Measurements from ENCODE around the gene OGA. TPM values are rescaled to one million over a fixed set of nuclear protein-coding genes. Genes with fewer than 3 reads are reported as not detected.

OGA gene
- total and polyA plus RNA-seq, 2 donors (not counting 3 experiments of a cell fraction or from before 2014, with no cell fraction given), result 30.8 to 118 TPM

- Histone ChIP-seq H3K36me3 (ENCODE audit: control insufficient read depth in 2 of 2, extremely low read depth in 1 of 2, insufficient read depth in 2 of 2, low read length in 2 of 2) (peaks cover 35 to 45% of the 10 kb centered on the region in 2 experiments), H3K79me2 (ENCODE audit: control insufficient read depth, insufficient read depth, low read length) (peaks cover 40% of the 10 kb centered on the region), H3K4me3 (replicated peaks in 1 of 3; ENCODE audit: insufficient read depth in 1 of 3, low read depth in 1 of 3, low read length in 3 of 3) (no peak overlapping the region), H3K9ac (replicated peaks; ENCODE audit: extremely low read depth, insufficient read depth, low read length) (no peak overlapping the region), H2AFZ (ENCODE audit: low read depth, low read length) (no peak overlapping the region), H3K9me1 (replicated peaks; ENCODE audit: control insufficient read depth, extremely low read depth, insufficient read depth, low read length) (no peaks in the 10 kb centered on the region), H4K20me1 (replicated peaks; ENCODE audit: control insufficient read depth, extremely low read depth, insufficient read depth, low read length) (peaks cover 9% of the 10 kb centered on the region), H3K27ac (ENCODE audit: insufficient read depth, low read depth, low read length) (no peak overlapping the region), H3K4me1 (ENCODE audit: control insufficient read depth, extremely low read depth, insufficient read depth, low read length) (no peaks in the 10 kb centered on the region), H3K4me2 (ENCODE audit: insufficient read depth, low read length) (no peak overlapping the region), H3K9me3 (replicated peaks; ENCODE audit: control insufficient read depth, insufficient read depth, low read length) (no peaks in the 10 kb centered on the region), H3K27me3 (ENCODE audit: control insufficient read depth in 2 of 2, insufficient read depth in 2 of 2, low read length in 2 of 2) (no peaks in the 10 kb centered on the region)
- dilution Hi-C loops (cut with MboI; ENCODE audit: extremely low pct_ligation_motif_present, low sequenced_read_pairs) (no loop called here), intact Hi-C loops (cut with micrococcal nuclease) (no loop called here)
- CTCF ChIA-PET, result interaction anchor here (1.8 to 4.2 kb wide), 2 partner anchors 17 to 195 kb away, joined by 7 to 16 read pairs; no protein-coding TSS in a partner anchor
- FAIRE-seq (no peak), DNase-seq (ENCODE audit: low read depth, low spot score) (no peak)
- no TSS peak for BruUV-seq (replicated peaks)
- TF ChIP-seq POLR2AphosphoS5 (IDR thresholded peaks at IDR 0.05; ENCODE audit: insufficient read depth, low read depth, low read length) (no peak), FOS (IDR thresholded peaks at IDR 0.05; ENCODE audit: borderline replicate concordance, insufficient read depth, low read length) (no peak), POLR2A (IDR thresholded peaks at IDR 0.05; ENCODE audit: low read depth, low read length) (no peak), JUN (IDR thresholded peaks at IDR 0.05; ENCODE audit: borderline replicate concordance, insufficient read depth, insufficient read length, low read depth) (no peak)
- TF ChIP-seq, protein P1, sequence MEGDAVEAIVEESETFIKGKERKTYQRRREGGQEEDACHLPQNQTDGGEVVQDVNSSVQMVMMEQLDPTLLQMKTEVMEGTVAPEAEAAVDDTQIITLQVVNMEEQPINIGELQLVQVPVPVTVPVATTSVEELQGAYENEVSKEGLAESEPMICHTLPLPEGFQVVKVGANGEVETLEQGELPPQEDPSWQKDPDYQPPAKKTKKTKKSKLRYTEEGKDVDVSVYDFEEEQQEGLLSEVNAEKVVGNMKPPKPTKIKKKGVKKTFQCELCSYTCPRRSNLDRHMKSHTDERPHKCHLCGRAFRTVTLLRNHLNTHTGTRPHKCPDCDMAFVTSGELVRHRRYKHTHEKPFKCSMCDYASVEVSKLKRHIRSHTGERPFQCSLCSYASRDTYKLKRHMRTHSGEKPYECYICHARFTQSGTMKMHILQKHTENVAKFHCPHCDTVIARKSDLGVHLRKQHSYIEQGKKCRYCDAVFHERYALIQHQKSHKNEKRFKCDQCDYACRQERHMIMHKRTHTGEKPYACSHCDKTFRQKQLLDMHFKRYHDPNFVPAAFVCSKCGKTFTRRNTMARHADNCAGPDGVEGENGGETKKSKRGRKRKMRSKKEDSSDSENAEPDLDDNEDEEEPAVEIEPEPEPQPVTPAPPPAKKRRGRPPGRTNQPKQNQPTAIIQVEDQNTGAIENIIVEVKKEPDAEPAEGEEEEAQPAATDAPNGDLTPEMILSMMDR (IDR thresholded peaks at IDR 0.05; ENCODE audit: extremely low read depth in 1 of 2, insufficient read depth in 1 of 2, low read depth in 1 of 2, low read length in 2 of 2), result no peak
- POLR2A ChIA-PET, result no interaction called here
Observed at GRCh38 chr10:101797403-101798059, 20.7 kb downstream of the OGA start.

GRCh38 chr10:101793526-101793925 lies 24.7 kb downstream of the OGA start:
- TF ChIP-seq POLR2AphosphoS5 (IDR thresholded peaks at IDR 0.05; ENCODE audit: insufficient read depth, low read depth, low read length), result no peak
- no peak for TF ChIP-seq EZH2 (IDR thresholded peaks at IDR 0.05; ENCODE audit: borderline replicate concordance, low read depth, low read length, severe bottlenecking)
- TF ChIP-seq JUN (IDR thresholded peaks at IDR 0.05; ENCODE audit: borderline replicate concordance, insufficient read depth, insufficient read length, low read depth), result no peak
- no peak for TF ChIP-seq FOS (IDR thresholded peaks at IDR 0.05; ENCODE audit: borderline replicate concordance, insufficient read depth, low read length)
- TF ChIP-seq MYC (IDR thresholded peaks at IDR 0.05; ENCODE audit: low read depth, low read length), result no peak
- no peak for TF ChIP-seq GATA2 (IDR thresholded peaks at IDR 0.05; ENCODE audit: insufficient read depth, insufficient read length, low read depth, low read length)
- TF ChIP-seq, protein P1 (IDR thresholded peaks at IDR 0.05; ENCODE audit: extremely low read depth in 1 of 2, insufficient read depth in 1 of 2, low read depth in 1 of 2, low read length in 2 of 2), result no peak
- no peak for TF ChIP-seq POLR2A (IDR thresholded peaks at IDR 0.05; ENCODE audit: low read depth, low read length)
- TF ChIP-seq MAX (IDR thresholded peaks at IDR 0.05; ENCODE audit: insufficient read depth, insufficient read length), result no peak
- H3K9me3 ChIP-seq (replicated peaks; ENCODE audit: control insufficient read depth, insufficient read depth, low read length), result no peaks in the 10 kb centered on the region
- peaks cover 9% of the 10 kb centered on the region for H4K20me1 ChIP-seq (replicated peaks; ENCODE audit: control insufficient read depth, extremely low read depth, insufficient read depth, low read length)
- dilution Hi-C loops (cut with MboI; ENCODE audit: extremely low pct_ligation_motif_present, low sequenced_read_pairs), result no loop called here
- no peak overlapping the region for H3K4me3 ChIP-seq (replicated peaks in 1 of 3; ENCODE audit: insufficient read depth in 1 of 3, low read depth in 1 of 3, low read length in 3 of 3)
- no peaks in the 10 kb centered on the region for H3K9me1 ChIP-seq (replicated peaks; ENCODE audit: control insufficient read depth, extremely low read depth, insufficient read depth, low read length)
- POLR2A ChIA-PET, result no interaction called here
- H3K79me2 ChIP-seq (ENCODE audit: control insufficient read depth, insufficient read depth, low read length), result peaks cover 17% of the 10 kb centered on the region
- H3K9ac ChIP-seq (replicated peaks; ENCODE audit: extremely low read depth, insufficient read depth, low read length), result no peak overlapping the region
- H3K4me2 ChIP-seq (ENCODE audit: insufficient read depth, low read length), result no peak overlapping the region
- no TSS peak for BruUV-seq (replicated peaks)
- CTCF ChIA-PET, result interaction anchor here (1.0 to 4.2 kb wide), 2 partner anchors 13 to 15 kb away, joined by 3 to 16 read pairs; no protein-coding TSS in a partner anchor
- no peak for FAIRE-seq
- no peak overlapping the region for H2AFZ ChIP-seq (ENCODE audit: low read depth, low read length)
- intact Hi-C loops (cut with micrococcal nuclease), result no loop called here
- no peak for DNase-seq (ENCODE audit: low read depth, low spot score)
- H3K36me3 ChIP-seq (ENCODE audit: control insufficient read depth in 2 of 2, extremely low read depth in 1 of 2, insufficient read depth in 2 of 2, low read length in 2 of 2), result peaks cover 24 to 43% of the 10 kb centered on the region in 2 experiments
- no peaks in the 10 kb centered on the region for H3K4me1 ChIP-seq (ENCODE audit: control insufficient read depth, extremely low read depth, insufficient read depth, low read length)
- H3K27ac ChIP-seq (ENCODE audit: insufficient read depth, low read depth, low read length), result no peak overlapping the region
- no peaks in the 10 kb centered on the region for H3K27me3 ChIP-seq (ENCODE audit: control insufficient read depth in 2 of 2, insufficient read depth in 2 of 2, low read length in 2 of 2)
